HepG2 (cell line): ENCODE results near the gene ANKDD1A. TPM values are rescaled to one million over a fixed set of nuclear protein-coding genes. Genes with fewer than 3 reads are reported as not detected.

Experiments used
- ARNTL ChIP-seq: sonication (generic); formaldehyde crosslinking; IDR thresholded peaks from 2 replicates; pipeline ENCODE4 v1.4.0; 2020; ENCODE audit warnings: mild to moderate bottlenecking, missing genetic modification reagents
- DMAP1 ChIP-seq: IDR thresholded peaks from 2 replicates; pipeline ENCODE4 v1.6.1; 2016
- EEA1 ChIP-seq: sonication (generic); formaldehyde crosslinking; IDR thresholded peaks from 2 replicates; pipeline ENCODE4 v1.5.1; 2020; ENCODE audit warnings: mild to moderate bottlenecking, missing genetic modification reagents, borderline replicate concordance
- FOXO1 ChIP-seq: sonication (generic); formaldehyde crosslinking; IDR thresholded peaks from 2 replicates; pipeline ENCODE4 v1.4.0; 2020; ENCODE audit warnings: missing genetic modification reagents
- IRF2 ChIP-seq: IDR thresholded peaks from 2 replicates; pipeline ENCODE4 v1.6.1; 2018; ENCODE audit warnings: missing genetic modification reagents, missing compliant biosample characterization
- JUND ChIP-seq: sonication (generic); formaldehyde crosslinking; IDR thresholded peaks from 2 replicates; pipeline ENCODE4 v1.8.0; 2022; ENCODE audit warnings: mild to moderate bottlenecking, missing genetic modification reagents
- MED1 ChIP-seq: sonication (generic); formaldehyde crosslinking; IDR thresholded peaks from 2 replicates; pipeline ENCODE4 v1.4.0; 2020; ENCODE audit warnings: missing genetic modification reagents
- POLR2G ChIP-seq: fragments of 200-400 bp; formaldehyde crosslinking; IDR thresholded peaks from 2 replicates; pipeline ENCODE4 v1.6.1; 2018; ENCODE audit warnings: mild to moderate bottlenecking, low read depth, low read length, moderate library complexity
- RBFOX2 ChIP-seq: fragments of 200-400 bp; formaldehyde crosslinking; IDR thresholded peaks from 2 replicates; pipeline ENCODE4 v1.6.1; 2017; ENCODE audit warnings: low read depth, mild to moderate bottlenecking, low read length
- RFX3 ChIP-seq: IDR thresholded peaks from 2 replicates; pipeline ENCODE4 v1.6.1; 2016; ENCODE audit warnings: missing biosample characterization, missing genetic modification reagents
- SPEN ChIP-seq: sonication (generic); formaldehyde crosslinking; IDR thresholded peaks from 2 replicates; pipeline ENCODE4 v1.5.1; 2020; ENCODE audit warnings: low read depth, mild to moderate bottlenecking, missing genetic modification reagents
- TARDBP ChIP-seq: sonication (generic); formaldehyde crosslinking; IDR thresholded peaks from 2 replicates; pipeline ENCODE4 v1.8.0; 2022; ENCODE audit warnings: mild to moderate bottlenecking, missing genetic modification reagents
- TCF12 ChIP-seq, 2 experiments: fragments of 450-650 bp in 1 of 2; sonication (generic) in 1 of 2; formaldehyde crosslinking in 1 of 2; IDR thresholded peaks; 2 replicates each; pipeline versions ENCODE4 v1.6.1 to v1.8.0; 2017 to 2022; ENCODE audit warnings: antibody characterized with exemption in 1 of 2, mild to moderate bottlenecking in 1 of 2, missing genetic modification reagents in 1 of 2, moderate library complexity in 1 of 2
- YEATS2 ChIP-seq: sonication (generic); formaldehyde crosslinking; IDR thresholded peaks from 2 replicates; pipeline ENCODE4 v1.4.0; 2020; ENCODE audit warnings: missing genetic modification reagents, borderline replicate concordance
- ZNF224 ChIP-seq: sonication (generic); formaldehyde crosslinking; IDR thresholded peaks from 2 replicates; pipeline ENCODE4 v1.5.0; 2020; ENCODE audit warnings: mild to moderate bottlenecking, missing genetic modification reagents
- ZNF337 ChIP-seq: sonication (generic); formaldehyde crosslinking; IDR thresholded peaks from 2 replicates; pipeline ENCODE4 v1.5.1; 2020; ENCODE audit warnings: missing genetic modification reagents, low read depth, mild to moderate bottlenecking, borderline replicate concordance
- ZNF563 ChIP-seq: sonication (generic); formaldehyde crosslinking; IDR thresholded peaks from 2 replicates; pipeline ENCODE4 v1.8.0; 2022; ENCODE audit warnings: mild to moderate bottlenecking, moderate library complexity, missing genetic modification reagents
- polyA plus RNA-seq, 8 experiments: library from polyadenylated mRNA; depleted of rRNA in 3 of 8; stranded (reverse) in 7 of 8; unstranded in 1 of 8; fragments of >200 nt; fragmentation: Illumina TruSeq in 4 of 8; extraction: Trizol in 4 of 8; gene quantifications; 2 replicates each; pipeline versions ENCODE4 v1.2.1 to v1.2.3, GENCODE V29; 2011 to 2016; ENCODE audit warnings: low read depth in 4 of 8, missing spikeins in 1 of 8, mixed read lengths in 1 of 8; ENCODE audit not compliant: insufficient read depth in 1 of 8
- total RNA-seq, 5 experiments: library from RNA; depleted of rRNA; stranded (reverse); fragments of >200 nt; fragmentation: Illumina TruSeq; extraction: Trizol; gene quantifications; 2 replicates each; pipeline ENCODE4 v1.2.3, GENCODE V29; 2016; ENCODE audit warnings: low read depth in 1 of 5
- TF ChIP-seq, protein P1 (sequence below): sonication (generic); formaldehyde crosslinking; IDR thresholded peaks from 2 replicates; pipeline ENCODE4 v1.5.0; 2020; ENCODE audit warnings: missing genetic modification reagents
- TF ChIP-seq, protein P2 (sequence below): sonication (generic); formaldehyde crosslinking; IDR thresholded peaks from 2 replicates; pipeline ENCODE4 v1.4.0; 2020; ENCODE audit warnings: mild to moderate bottlenecking, missing genetic modification reagents
- TF ChIP-seq, protein P3 (sequence below): sonication (generic); formaldehyde crosslinking; IDR thresholded peaks from 2 replicates; pipeline ENCODE4 v1.4.0; 2020; ENCODE audit warnings: missing genetic modification reagents
- TF ChIP-seq, protein P4 (sequence below): sonication (generic); formaldehyde crosslinking; IDR thresholded peaks from 2 replicates; pipeline ENCODE4 v1.5.0; 2020; ENCODE audit warnings: missing genetic modification reagents

ANKDD1A gene
- total and polyA plus RNA-seq, 2 of the 13 experiments (the other 11 are each of a cell fraction or from before 2014, with no cell fraction given): 0.11 to 0.48 TPM

GRCh38 chr15:64989416-64990167 lies 77.9 kb downstream of the ANKDD1A start, which contains the start of gene SPG21 (continued):
- TF ChIP-seq ZNF337 (CRISPR knock-in tag) (no peak), IRF2 (peak; percentile 46; the same call in 1 of the 2 replicates), MED1 (peak; percentile 63), EEA1 (CRISPR knock-in tag) (no peak), DMAP1 (CRISPR knock-in tag) (peak; percentile 74; the same call in 1 of the 2 replicates), YEATS2 (CRISPR knock-in tag) (0 out of 2 replicates have a peak, but pooled peaks have one; percentile 45), RFX3 (peak; percentile 89), ZNF224 (CRISPR knock-in tag) (peak; percentile 59; the same call in 1 of the 2 replicates), FOXO1 (CRISPR knock-in tag) (no peak), POLR2G (peak; percentile 53), TARDBP (CRISPR knock-in tag) (no peak), TCF12 (IDR thresholded peaks at IDR 0.05) (no peak), TCF12 (CRISPR knock-in tag; IDR thresholded peaks at IDR 0.05) (peak; percentile 49; the same call in 1 of the 2 replicates), ZNF563 (CRISPR knock-in tag) (peak; percentile 89), RBFOX2 (peak; percentile 82), SPEN (CRISPR knock-in tag) (peak; percentile 52; the same call in 1 of the 2 replicates), JUND (no peak), ARNTL (peak; percentile 53; the same call in 1 of the 2 replicates)
- TF ChIP-seq, protein P1, sequence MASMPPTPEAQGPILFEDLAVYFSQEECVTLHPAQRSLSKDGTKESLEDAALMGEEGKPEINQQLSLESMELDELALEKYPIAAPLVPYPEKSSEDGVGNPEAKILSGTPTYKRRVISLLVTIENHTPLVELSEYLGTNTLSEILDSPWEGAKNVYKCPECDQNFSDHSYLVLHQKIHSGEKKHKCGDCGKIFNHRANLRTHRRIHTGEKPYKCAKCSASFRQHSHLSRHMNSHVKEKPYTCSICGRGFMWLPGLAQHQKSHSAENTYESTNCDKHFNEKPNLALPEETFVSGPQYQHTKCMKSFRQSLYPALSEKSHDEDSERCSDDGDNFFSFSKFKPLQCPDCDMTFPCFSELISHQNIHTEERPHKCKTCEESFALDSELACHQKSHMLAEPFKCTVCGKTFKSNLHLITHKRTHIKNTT: no peak
- TF ChIP-seq, protein P2, sequence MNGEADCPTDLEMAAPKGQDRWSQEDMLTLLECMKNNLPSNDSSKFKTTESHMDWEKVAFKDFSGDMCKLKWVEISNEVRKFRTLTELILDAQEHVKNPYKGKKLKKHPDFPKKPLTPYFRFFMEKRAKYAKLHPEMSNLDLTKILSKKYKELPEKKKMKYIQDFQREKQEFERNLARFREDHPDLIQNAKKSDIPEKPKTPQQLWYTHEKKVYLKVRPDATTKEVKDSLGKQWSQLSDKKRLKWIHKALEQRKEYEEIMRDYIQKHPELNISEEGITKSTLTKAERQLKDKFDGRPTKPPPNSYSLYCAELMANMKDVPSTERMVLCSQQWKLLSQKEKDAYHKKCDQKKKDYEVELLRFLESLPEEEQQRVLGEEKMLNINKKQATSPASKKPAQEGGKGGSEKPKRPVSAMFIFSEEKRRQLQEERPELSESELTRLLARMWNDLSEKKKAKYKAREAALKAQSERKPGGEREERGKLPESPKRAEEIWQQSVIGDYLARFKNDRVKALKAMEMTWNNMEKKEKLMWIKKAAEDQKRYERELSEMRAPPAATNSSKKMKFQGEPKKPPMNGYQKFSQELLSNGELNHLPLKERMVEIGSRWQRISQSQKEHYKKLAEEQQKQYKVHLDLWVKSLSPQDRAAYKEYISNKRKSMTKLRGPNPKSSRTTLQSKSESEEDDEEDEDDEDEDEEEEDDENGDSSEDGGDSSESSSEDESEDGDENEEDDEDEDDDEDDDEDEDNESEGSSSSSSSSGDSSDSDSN (CRISPR knock-in tag): peak; percentile 65; the same call in 1 of the 2 replicates
- TF ChIP-seq, protein P3, sequence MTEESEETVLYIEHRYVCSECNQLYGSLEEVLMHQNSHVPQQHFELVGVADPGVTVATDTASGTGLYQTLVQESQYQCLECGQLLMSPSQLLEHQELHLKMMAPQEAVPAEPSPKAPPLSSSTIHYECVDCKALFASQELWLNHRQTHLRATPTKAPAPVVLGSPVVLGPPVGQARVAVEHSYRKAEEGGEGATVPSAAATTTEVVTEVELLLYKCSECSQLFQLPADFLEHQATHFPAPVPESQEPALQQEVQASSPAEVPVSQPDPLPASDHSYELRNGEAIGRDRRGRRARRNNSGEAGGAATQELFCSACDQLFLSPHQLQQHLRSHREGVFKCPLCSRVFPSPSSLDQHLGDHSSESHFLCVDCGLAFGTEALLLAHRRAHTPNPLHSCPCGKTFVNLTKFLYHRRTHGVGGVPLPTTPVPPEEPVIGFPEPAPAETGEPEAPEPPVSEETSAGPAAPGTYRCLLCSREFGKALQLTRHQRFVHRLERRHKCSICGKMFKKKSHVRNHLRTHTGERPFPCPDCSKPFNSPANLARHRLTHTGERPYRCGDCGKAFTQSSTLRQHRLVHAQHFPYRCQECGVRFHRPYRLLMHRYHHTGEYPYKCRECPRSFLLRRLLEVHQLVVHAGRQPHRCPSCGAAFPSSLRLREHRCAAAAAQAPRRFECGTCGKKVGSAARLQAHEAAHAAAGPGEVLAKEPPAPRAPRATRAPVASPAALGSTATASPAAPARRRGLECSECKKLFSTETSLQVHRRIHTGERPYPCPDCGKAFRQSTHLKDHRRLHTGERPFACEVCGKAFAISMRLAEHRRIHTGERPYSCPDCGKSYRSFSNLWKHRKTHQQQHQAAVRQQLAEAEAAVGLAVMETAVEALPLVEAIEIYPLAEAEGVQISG (CRISPR knock-in tag): peak; percentile 77
- TF ChIP-seq, protein P4, sequence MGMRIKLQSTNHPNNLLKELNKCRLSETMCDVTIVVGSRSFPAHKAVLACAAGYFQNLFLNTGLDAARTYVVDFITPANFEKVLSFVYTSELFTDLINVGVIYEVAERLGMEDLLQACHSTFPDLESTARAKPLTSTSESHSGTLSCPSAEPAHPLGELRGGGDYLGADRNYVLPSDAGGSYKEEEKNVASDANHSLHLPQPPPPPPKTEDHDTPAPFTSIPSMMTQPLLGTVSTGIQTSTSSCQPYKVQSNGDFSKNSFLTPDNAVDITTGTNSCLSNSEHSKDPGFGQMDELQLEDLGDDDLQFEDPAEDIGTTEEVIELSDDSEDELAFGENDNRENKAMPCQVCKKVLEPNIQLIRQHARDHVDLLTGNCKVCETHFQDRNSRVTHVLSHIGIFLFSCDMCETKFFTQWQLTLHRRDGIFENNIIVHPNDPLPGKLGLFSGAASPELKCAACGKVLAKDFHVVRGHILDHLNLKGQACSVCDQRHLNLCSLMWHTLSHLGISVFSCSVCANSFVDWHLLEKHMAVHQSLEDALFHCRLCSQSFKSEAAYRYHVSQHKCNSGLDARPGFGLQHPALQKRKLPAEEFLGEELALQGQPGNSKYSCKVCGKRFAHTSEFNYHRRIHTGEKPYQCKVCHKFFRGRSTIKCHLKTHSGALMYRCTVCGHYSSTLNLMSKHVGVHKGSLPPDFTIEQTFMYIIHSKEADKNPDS (CRISPR knock-in tag): no peak
